HG03175 (cell line): Measurements from ENCODE around the gene NDOR1.
A peak's percentile ranks its signal among the peaks of the same experiment; 100 is the strongest.
"Not testable (repeated sequence)": the region's sequence is repeated elsewhere in the genome, so short reads cannot be mapped to it uniquely, and the experiment has no call there.

Experiments
- ATAC-seq: cut with Tn5 transposase; IDR thresholded peaks from one replicate; pipeline ENCODE4 v1.9.1; 2021; ENCODE audit warnings: mild to moderate bottlenecking, moderate library complexity; ENCODE audit not compliant: unreplicated experiment

The NDOR1 gene

DNA sequence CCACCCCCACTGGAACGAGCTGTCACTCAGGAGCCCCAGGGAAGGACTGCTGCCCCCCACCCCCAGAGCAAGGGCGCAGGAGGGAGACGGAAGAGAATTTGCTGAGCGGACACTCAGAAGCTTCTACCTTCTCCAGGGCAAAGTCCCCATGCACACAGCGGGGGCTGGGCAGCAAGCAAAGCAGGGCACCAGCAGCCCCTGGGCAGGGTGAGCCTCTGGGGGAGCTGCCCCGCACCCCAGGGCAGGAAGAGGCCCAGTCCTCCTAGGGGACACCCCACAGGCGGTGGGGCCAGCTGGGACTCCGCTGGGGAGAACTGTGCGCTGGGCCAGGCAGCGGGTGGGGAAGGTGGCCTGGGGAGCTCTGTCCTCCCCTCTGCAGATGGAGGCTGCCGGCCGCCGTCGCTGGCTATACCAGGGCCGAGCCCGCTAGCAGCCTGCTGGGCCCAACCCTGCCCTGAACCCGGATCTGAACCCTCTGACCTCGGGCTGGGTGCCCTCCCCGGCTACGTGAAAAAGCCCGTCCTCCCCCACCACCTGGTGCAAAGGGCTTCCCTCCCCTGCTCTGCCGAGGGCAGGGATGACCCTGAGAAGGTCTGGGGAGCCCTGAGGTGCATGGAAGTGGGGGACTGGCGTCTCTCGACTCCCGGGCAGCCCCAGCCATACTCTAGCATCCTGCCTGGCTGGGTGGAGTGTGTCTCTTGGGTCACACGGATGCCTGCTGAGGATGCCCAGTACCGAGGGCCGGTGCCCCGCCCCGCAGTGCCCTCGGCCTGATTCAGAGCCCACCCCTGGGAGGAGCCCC lies 24.6 kb downstream of the NDOR1 start:
- ATAC-seq = no peak

DNA sequence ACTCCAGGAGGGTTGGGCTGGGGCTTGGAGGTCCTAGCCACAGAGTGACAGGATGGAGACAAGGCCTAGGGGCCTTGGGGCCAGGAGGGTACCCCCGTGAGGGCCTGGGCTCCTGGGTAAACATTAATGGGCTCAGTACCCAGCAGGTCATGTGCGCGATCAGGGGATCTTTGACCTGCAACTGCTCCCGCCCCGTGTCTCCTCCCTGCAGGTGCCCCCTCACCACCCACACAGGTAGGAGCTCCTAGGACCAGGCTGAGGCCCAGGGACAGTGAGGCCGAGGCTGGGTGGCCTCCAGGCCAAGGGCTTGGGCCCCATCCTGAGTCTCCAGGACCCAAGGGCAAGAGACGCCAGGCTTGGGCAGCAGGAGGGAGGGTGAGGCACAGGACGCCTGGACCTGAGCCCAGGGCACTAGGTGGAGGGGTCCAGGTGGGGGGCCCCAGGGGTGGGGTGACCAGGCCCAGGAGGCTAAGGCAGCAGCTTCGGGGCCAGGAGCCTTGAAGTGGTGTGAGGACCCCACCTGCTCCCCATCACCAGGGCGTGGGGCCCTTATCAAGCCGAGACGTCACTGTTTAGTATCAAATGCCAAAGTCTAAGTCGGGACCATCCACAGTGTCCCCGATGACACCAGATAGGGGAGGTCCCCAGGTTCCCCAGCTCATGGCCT lies 25.3 kb downstream of the NDOR1 start, which contains the start of gene SLC34A3:
Gene SLC34A3, plus strand, starts transcription at position 197 of the 667 bp plus-strand sequence. CDS start 802 bp downstream, outside the sequence.
- ATAC-seq = no peak

DNA sequence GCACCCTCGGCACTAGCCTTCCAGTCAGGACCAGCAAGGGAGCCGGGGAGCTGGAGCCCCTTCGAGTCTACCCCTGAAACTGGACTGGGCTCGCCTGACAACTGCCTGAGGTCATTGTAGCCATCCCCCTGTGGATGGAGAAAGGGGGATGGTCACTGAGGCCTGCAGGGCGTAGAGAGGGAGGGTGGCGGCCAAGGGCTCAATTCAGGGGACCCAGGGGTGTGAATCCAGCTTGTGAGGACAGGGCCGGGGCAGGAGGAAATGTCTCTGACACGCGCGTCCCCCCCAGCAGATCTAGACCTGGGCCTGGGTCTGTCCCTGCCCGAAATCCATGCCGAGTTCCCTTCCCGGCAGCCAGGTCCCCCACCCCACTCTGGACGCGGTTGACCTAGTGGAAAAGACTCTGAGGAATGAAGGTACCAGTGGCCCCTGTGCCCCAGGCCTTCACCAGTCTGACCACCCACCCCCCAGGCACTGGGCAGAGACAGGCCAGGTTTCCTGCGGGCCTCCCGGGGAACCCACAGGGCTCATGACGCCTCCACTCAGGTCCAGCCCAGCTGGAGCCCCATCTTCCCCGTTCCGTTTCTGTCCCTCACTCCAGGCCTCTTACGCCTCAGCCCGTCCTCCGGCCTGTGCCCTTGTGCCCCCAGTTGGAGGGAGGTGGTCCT lies 26.0 kb downstream of the NDOR1 start:
- ATAC-seq = no peak

DNA sequence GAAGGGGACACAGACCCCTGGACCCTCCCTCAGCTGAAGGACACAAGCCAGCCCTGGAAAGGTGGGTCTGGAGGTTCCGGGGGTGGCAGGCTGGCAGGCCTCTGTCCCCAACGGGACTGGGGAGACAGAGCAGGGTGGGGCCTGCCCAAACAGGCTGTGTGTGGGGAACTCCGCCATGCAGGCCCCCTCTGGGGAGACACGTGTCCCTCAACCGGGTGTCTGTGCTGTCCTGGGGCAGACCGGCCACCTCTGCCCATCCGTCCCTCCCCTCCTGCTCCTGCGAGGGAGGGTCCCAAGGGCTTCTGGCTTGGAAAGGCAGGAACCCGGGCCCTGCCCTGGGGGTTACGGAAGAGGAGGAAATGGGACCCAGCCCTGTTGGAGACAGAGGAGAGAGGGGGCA lies 26.6 kb downstream of the NDOR1 start:
- no peak for ATAC-seq

DNA sequence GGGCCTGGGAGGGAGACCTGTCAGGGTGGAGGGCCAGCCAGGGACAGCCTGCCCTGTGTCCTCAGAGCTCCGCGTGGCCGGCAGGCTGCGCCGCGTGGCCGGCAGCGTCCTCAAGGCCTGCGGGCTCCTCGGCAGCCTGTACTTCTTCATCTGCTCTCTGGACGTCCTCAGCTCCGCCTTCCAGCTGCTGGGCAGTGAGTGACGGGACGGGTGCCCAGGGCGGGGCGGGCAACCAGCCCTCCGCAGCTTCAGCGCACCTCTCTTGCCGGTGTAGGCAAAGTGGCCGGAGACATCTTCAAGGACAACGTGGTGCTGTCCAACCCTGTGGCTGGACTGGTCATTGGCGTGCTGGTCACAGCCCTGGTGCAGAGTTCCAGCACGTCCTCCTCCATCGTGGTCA lies 27.0 kb downstream of the NDOR1 start:
- no peak for ATAC-seq

DNA sequence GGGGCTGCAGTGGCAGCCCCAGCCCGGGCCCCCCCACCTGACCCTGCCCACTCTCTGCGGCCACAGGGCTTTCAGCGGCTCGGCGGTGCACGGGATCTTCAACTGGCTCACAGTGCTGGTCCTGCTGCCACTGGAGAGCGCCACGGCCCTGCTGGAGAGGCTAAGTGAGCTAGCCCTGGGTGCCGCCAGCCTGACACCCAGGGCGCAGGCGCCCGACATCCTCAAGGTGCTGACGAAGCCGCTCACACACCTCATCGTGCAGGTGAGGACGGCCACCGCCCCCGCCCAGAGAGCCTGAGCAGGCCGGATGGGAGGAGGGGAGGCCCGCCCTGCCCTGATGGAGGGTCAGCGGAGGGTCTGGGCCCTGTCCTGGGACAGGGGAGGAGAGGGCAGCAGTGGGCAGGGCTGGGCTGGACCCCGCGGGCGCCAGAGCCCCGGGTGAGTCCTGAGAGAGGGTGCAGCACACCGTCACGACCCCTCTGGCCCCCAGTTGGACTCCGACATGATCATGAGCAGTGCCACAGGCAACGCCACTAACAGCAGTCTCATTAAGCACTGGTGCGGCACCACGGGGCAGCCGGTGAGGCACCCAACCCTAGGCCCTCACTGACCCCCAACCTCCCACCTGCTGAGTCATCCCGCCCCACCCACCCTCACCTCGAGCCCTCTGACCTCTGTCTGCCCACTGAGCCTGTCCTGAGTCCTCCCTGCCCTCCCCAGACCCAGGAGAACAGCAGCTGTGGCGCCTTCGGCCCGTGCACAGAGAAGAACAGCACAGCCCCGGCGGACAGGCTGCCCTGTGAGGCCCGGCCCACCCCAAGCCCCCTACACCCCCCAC lies 27.9 kb downstream of the NDOR1 start:
- no peak for ATAC-seq

DNA sequence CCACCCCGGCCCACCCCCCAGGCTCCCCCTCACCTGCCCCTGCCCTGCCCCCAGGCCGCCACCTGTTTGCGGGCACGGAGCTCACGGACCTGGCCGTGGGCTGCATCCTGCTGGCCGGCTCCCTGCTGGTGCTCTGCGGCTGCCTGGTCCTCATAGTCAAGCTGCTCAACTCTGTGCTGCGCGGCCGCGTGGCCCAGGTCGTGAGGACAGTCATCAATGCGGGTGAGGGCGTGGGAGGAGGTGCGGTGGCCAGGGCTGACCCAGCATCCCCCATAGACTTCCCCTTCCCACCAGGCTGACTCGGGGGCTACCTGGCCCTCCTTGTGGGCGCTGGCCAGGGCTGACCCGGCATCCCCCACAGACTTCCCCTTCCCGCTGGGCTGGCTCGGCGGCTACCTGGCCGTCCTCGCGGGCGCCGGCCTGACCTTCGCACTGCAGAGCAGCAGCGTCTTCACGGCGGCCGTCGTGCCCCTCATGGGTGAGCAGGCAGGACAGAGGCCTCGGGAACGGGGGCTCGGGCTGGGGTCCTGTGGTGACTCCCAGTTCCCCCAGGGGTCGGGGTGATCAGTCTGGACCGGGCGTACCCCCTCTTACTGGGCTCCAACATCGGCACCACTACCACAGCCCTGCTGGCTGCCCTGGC lies 28.7 kb downstream of the NDOR1 start:
- ATAC-seq = no peak

DNA sequence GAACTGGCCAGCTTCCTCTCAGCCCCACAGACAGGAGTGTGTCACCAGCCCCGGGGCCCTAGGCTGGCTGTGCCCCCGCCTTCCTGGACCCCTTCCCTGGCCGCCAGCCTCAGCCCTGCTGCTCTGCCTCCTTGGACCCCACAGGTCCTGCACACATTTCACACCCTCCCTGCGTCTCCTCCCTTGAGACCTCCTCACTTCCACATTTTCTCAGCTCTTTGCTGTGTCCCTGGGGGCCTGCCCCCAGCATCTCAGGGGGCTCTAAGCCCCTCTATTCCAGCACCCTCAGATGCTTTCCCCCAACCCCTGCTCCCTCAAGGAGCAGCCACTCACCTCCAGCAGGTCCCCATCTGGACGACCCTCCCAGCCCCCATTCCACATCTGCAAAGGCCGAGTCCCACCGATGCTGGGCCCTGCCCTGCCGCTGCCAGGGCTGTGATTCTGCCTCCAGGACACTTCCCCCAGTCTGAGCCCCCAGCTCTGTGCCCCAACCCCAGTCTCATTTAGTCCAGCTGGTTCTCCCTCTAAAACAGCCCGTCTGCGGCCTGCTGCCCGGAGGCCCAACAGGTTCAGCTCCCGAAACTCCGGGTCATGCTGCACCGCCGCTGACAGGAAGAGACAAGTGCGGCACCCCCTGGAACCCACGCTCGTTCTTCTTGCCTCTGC lies 29.4 kb downstream of the NDOR1 start:
- ATAC-seq = no peak

DNA sequence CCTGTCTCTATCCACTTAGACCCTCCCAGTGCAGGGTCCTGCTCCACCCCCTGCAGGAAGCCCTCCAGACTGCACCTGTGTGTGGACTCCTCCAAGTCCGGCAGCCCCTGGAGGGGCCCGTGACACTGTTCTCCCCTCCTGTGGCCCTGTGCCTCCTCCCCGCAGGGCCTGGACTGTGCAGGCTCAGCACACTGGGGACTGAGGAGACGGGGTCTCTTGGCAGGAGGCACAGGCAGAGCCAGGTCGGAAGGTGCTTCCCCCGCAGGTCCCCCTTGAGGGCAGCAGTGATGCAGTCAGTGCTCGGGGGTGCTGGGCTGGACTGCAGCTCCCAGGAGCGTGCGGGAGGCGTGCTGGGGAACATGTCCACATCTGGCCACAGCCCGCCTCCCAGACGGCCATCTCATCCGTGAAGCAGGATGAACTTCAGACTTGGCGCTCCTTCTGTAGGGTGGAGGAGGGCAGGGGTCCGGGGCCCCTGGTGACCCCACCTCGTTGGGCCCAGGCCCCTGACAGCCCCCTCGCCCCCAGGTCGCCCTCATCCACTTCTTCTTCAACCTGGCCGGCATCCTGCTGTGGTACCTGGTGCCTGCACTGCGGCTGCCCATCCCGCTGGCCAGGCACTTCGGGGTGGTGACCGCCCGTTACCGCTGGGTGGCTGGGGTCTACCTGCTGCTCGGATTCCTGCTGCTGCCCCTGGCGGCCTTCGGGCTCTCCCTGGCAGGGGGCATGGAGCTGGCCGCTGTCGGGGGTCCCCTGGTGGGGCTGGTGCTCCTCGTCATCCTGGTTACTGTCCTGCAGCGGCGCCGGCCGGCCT lies 30.1 kb downstream of the NDOR1 start:
- ATAC-seq = no peak

DNA sequence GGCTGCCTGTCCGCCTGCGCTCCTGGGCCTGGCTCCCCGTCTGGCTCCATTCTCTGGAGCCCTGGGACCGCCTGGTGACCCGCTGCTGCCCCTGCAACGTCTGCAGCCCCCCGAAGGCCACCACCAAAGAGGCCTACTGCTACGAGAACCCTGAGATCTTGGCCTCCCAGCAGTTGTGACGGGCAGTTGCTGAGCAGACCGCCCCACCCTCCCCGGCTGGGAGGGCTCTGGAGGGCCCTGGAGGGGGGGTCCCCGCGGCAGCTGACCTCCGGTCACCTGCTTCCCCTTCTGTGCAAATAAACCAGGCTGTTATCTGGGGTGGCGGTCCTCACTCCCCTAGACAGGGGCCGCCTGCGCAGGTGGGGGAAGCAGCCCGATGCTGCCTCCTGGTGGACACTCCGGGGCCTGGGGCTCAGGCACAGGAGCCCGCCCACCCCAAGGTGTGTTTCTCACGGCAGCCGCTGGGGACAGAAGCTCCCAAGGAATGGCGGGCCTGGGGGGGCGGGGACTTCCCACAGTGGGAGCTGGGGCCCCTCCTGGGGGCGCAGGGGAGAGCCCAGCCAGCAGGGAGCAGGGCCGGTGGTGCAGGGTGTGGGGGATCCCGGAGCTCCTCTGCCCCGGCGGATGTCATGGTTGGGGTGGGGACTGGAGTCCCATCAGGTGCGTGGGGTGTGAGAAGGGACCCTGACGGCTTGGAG lies 30.9 kb downstream of the NDOR1 start:
- peak; percentile 20 for ATAC-seq

DNA sequence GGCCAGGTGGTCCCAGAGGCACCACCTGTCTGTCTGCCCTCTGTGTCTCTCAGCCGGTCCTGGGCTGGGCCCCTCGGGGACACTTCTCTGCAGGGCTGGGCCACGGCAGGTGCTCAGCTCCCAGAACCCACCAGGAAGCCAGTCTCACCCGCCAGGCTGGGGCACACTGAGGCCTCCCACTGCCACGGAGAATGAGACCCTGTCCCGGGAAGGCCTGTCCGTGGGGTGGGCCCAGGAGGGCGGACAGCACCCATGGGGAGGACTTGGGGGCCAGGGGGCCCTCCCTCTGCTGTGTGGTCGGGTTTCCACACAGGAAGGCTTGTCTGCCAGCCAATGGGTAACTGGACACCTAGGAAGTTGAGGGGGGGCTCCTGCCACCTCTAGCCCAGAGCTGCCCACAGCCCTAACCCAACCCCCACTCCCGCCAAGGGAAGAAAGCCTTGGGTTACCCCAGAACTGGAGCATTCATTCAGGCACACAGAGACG lies 31.5 kb downstream of the NDOR1 start:
- no peak for ATAC-seq

DNA sequence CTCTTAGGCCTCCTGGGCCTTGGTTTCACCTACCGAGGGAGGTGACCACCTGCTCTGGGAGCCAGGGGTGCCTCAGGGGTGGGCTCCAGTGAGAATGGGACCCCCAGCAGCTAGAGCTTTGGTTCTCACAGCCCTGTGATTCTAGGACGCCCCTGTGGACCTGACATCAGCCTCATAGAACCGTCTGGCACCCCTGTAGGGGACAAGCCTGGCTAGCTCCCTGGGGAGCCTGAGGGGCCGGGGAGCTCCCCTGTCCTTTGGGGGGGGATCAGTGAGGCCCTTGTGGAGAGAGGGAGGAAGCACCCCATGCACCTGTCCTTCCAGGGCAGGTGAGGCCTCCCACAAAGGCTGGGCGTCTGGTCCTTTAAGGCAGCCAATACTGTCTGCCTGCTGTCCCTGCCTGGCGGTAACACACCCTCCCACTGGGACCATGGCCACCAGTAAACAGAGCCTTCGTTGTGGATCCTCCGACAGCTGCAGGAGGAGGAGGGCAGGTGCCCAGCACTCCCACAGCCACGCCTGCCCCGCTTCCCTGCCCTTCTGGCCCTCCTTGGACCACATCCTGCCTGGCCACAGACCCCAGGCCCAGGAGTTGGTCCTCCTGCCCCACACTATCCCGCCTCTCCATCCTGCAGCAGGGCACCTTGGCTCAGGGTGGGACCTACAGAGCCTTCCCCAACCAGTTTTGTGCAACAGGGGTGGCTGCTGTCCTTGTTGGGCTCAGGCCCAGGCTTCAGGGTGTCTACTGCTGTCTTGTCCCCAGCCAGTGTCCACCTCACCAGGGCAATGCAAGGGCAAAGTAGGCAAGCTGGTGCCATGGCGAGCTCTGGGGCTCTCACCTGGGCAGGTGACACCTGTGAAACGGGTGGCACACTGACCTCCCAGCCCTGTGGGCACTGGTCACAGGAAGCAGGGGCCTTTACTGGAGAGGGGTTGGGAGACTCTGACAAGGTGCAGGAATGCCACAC lies 32.5 kb downstream of the NDOR1 start:
- no peak for ATAC-seq

DNA sequence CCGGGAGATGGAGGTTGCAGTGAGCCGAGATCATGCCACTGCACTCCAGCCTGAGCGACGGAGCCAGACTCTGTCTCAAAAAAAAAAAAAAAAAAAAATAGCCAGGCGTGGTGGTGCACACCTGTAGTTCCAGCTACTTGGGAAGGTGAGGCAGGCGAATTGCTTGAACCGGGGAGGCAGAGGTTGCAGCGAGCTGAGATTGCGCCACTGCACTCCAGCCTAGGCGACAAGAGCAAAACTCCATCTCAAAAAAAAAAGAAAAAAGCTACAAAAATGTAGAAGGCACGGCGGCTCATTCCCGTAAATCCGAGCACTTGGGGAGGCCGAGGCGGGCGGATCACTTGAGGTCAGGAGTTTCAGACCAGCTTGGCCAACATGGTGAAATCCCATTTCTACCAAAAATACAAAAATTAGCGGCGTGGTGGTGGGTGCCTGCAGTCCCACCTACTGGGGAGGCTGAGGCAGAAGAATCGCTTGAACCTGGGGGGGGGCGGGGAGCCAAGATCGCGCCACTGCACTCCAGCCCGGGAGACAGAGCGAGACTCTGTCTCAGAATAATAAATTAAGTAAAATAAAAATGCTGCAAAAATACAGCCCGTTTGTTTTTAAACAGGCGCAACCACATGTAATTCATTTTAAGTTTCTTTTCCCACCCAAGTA lies 34.2 kb downstream of the NDOR1 start:
- not testable (repeated sequence) for ATAC-seq

DNA sequence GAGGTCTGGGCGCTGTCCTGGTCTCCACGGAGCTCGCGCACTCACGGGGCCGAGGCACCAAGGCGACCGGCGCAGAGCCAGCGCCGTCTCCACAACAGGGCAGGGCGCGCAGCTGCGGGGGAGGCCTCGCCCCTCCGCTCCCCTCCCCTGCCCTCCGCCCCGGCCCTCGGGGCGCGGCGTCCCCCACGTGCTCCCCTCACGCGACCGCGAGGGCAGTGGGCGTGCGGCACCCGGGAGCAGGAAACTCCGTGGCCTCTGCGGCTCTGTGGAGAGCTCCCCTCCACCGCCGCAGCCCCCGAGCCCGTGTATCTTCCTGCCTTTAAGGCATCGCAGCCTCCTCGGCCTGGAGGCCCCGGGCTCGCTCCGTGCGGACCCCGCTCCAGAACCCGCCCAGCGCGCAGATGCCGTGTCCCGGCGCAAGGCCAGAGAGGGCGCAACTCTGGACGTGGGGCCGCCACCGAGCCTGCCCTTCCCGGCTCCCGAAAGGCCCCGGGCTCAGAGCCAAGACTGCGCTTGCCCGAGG lies 34.9 kb downstream of the NDOR1 start:
- ATAC-seq = peak; percentile 26

DNA sequence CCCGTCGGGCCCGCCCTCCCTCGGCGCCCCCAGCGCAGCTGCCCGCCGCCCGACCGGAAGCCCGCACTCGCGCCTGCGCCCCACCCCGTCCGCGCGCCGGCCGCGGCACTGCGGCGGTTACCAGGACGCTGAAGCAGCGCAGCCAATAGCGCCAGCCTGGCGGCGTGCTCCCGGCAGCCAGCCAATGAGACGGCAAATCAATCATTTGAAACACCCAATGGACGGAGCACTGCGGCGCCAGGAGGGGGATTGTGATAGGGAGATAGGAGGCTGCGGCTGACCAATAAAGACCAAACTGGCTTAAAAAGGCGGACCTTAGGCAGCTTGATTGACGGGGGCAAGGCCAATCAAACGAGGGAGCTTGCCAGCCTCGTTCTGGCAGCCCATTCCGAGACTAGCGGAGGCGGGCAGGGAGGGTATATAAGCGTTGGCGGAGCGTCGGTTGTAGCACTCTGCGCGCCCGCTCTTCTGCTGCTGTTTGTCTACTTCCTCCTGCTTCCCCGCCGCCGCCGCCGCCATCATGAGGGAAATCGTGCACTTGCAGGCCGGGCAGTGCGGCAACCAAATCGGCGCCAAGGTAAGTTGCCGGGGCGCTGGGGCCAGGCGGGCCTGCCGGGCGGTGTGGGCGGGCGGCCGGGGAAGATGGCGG lies 35.5 kb downstream of the NDOR1 start, which contains the start of gene TUBB4B:
Gene TUBB4B, plus strand, starts transcription at position 447 of the 649 bp plus-strand sequence. Its CDS starts 74 bp downstream, at position 521.
- peak; percentile 76 for ATAC-seq
